Stomach (tissue), 4 donors: ENCODE results near the gene LRP2BP.

Source experiments
- EP300 ChIP-seq: sonication (generic); formaldehyde crosslinking; IDR thresholded peaks from one replicate; pipeline ENCODE4 v1.6.1; 2017; ENCODE audit warnings: antibody characterized with exemption
- POLR2A ChIP-seq, 4 donors: fragments of 450-650 bp; IDR thresholded peaks; one replicate each; pipeline ENCODE4 v1.6.1; 2016; ENCODE audit warnings: antibody characterized with exemption in 4 of 4, control low read depth in 2 of 4, mild to moderate bottlenecking in 1 of 4, moderate library complexity in 1 of 4
- TF ChIP-seq, protein P1 (sequence below), 7 experiments: fragments of 450-650 bp in 4 of 7; fragments of 200-600 bp in 3 of 7; sonication (generic) in 3 of 7; IDR thresholded peaks; one replicate each; pipeline ENCODE4 v1.5.1; 2016 to 2019; ENCODE audit warnings: antibody characterized with exemption in 7 of 7, control low read depth in 2 of 7, mild to moderate bottlenecking in 1 of 7

DNA sequence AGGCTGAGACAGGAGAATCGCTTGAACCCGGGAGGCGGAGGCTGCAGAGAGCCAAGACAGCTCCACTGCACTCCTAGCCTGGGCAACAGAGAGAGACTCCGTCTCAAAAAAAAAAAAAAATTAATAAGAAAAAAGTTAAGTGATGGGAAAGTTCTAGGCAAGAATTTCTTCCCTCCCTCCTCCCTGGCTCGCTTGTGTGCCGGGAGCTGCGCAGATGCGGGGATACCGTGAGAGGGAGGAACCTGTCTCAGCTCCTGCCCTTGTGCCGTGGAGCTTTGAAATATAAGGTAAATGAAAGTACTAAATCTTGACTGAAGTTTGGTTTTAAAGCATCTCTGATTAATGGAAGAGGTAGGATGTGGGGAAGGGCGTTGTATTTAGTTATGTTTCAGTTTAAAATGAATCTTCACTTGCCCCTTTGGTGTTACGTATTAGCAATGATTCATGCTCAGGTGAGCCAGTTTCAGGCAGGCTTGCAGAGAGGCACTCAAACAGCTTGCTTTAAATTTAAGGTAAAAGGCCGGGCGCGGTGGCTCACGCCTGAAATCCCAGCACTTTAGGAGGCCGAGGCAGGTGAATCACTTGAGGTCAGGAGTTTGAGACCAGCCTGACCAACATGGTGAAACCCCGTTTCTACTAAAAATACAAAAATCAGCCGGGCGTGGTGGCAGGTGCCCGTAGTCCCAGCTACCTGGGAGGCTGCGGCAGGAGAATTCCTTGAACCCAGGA lies 31.4 kb upstream of the LRP2BP start:
- TF ChIP-seq, protein P1, sequence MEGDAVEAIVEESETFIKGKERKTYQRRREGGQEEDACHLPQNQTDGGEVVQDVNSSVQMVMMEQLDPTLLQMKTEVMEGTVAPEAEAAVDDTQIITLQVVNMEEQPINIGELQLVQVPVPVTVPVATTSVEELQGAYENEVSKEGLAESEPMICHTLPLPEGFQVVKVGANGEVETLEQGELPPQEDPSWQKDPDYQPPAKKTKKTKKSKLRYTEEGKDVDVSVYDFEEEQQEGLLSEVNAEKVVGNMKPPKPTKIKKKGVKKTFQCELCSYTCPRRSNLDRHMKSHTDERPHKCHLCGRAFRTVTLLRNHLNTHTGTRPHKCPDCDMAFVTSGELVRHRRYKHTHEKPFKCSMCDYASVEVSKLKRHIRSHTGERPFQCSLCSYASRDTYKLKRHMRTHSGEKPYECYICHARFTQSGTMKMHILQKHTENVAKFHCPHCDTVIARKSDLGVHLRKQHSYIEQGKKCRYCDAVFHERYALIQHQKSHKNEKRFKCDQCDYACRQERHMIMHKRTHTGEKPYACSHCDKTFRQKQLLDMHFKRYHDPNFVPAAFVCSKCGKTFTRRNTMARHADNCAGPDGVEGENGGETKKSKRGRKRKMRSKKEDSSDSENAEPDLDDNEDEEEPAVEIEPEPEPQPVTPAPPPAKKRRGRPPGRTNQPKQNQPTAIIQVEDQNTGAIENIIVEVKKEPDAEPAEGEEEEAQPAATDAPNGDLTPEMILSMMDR (IDR thresholded peaks at IDR 0.05), result no peak
- no peak for TF ChIP-seq POLR2A (IDR thresholded peaks at IDR 0.05)
- no peak for TF ChIP-seq EP300
